ENCODE measurements around the gene NCLN. TPM values are rescaled to one million over a fixed set of nuclear protein-coding genes. Genes with fewer than 3 reads are reported as not detected.

NCLN gene
- total and polyA plus RNA-seq, 9 of the 15 experiments (the other 6 are each of a cell fraction or from before 2014, with no cell fraction given), result 3.8 to 126 (median 39.6) TPM

DNA sequence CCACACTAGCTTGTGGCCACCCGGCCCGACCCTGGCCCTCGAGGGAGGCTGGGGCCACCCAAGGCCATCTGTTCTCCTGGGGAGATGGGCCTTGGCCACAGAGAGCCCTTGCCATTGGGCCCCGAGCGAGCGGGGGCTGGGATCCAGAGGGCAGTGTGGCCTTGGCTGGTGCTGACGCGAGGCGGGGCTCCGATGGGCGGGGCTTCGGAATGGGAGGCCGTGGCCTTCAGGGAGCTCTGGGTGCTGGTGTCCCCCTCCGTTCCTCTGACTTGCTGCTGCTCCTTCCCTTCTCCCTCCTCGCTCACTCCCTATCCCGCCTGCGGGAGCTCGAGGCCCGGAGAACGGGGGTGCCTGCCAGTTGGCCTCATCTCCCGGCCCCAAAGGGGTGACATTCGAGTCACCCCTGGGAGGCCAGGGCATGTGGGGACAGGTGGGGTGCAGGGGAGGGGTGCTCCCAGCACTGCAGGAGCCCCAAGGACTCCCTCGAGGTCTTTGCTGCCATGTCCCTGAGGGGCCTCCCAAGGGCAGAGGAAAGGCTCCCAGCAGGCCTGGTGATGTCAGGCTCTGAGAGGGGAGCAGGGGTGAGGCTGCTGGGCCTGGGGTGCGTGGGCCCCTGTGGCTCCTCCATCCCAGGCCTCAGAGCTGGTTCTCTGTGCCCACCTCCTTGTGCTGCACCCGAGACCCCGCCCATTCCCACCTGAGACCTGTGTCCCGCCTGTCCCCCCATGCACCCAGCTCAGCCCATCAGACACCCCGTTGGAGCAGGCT lies 4.2 kb downstream of the NCLN start:
- ATAC-seq (no peak), DNase-seq (ENCODE audit: extremely low read depth in 1 of 4, low spot score in 3 of 4) (peak in 3 of 4 experiments; percentile 34 to 69 (median 61)), FAIRE-seq (no peak)
- Histone ChIP-seq H3K4me1 (replicated peaks in 1 of 2; ENCODE audit: control insufficient read depth in 2 of 2, insufficient read depth in 2 of 2, low read length in 2 of 2) (peaks cover 23 to 90% of the 10 kb centered on the region in 2 experiments), H3K9ac (ENCODE audit: insufficient read depth in 1 of 2, low read depth in 2 of 2, low read length in 2 of 2) (peak overlapping the region in 1 of 2 experiments; percentile 99; a peak in 2 of 4 replicates), H3K4me2 (ENCODE audit: insufficient read depth, low read length) (no peak overlapping the region), H3K36me3 (ENCODE audit: control insufficient read depth, insufficient read depth, low read length) (peaks cover 68% of the 10 kb centered on the region; the same call in 2 of the 3 replicates), H3K79me2 (ENCODE audit: control insufficient read depth, insufficient read depth, low read length) (peaks cover 81% of the 10 kb centered on the region), H4K20me1 (replicated peaks; ENCODE audit: control insufficient read depth, insufficient read depth, low read length) (peaks cover 33% of the 10 kb centered on the region; the same call in 1 of the 2 replicates), H3K27ac (ENCODE audit: extremely low read depth, low read depth, low read length) (no peak overlapping the region; the same call in 2 of the 3 replicates), H3K27me3 (ENCODE audit: control insufficient read depth in 2 of 2, insufficient read depth in 2 of 2, low read length in 2 of 2) (no peaks in the 10 kb centered on the region), H2AFZ (ENCODE audit: low read depth, low read length) (no peak overlapping the region), H3K9me3 (replicated peaks; ENCODE audit: control insufficient read depth, insufficient read depth, low read depth, low read length) (no peaks in the 10 kb centered on the region), H3K4me3 (no peak overlapping the region), H3K9me1 (ENCODE audit: control insufficient read depth, insufficient read depth, low read length) (no peaks in the 10 kb centered on the region)
- intact Hi-C loops (cut with micrococcal nuclease) (no loop called here), in situ Hi-C loops (cut with MboI) (no loop called here)
- ChIA-PET POLR2A (no interaction called here), CTCF (ENCODE audit: low intra/inter-chr PET ratio) (no interaction called here)
- WGBS (ENCODE audit: insufficient coverage, low coverage, missing lambda C conversion rate), result 90% methylated on average over 21 of the region's 28 CpGs
- BruUV-seq (replicated peaks), result no TSS peak
- TF ChIP-seq RFX7 (CRISPR knock-in tag; IDR thresholded peaks at IDR 0.05) (no peak), SMAD4 (CRISPR knock-in tag; conservative IDR thresholded peaks at IDR 0.05) (no peak), MTA2 (IDR thresholded peaks at IDR 0.05; ENCODE audit: low read depth) (no peak), ZFP36 (IDR thresholded peaks at IDR 0.05; ENCODE audit: low read depth, low read length, partially characterized antibody) (no peak)

DNA sequence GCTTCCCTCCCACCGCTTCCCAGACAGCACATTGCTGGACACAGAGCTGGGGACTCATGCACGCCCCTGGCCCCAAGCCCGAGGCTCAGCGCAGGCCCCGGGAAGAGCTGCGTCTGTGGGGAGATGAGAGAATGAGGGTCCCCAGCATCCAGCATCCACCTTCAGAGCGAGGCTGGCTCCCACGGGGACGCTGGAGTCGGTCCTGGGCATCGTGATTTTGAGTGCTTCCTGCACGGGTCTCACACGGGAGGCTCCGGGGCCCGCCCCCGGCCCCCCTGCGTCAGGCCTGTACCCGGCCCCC lies 4.7 kb downstream of the NCLN start:
- no peak overlapping the region for H2AFZ ChIP-seq (ENCODE audit: low read depth, low read length)
- DNase-seq (ENCODE audit: extremely low read depth in 1 of 4, low spot score in 3 of 4) (no peak), FAIRE-seq (no peak), ATAC-seq (no peak)
- WGBS (ENCODE audit: insufficient coverage, low coverage, missing lambda C conversion rate), result 94% methylated on average over 12 of the region's 18 CpGs
- no TSS peak for BruUV-seq (replicated peaks)
- H4K20me1 ChIP-seq (replicated peaks; ENCODE audit: control insufficient read depth, insufficient read depth, low read length), result peaks cover 33% of the 10 kb centered on the region; the same call in 1 of the 2 replicates
- H3K27me3 ChIP-seq (ENCODE audit: control insufficient read depth in 2 of 2, insufficient read depth in 2 of 2, low read length in 2 of 2), result no peaks in the 10 kb centered on the region
- ChIA-PET CTCF (ENCODE audit: low intra/inter-chr PET ratio) (no interaction called here), POLR2A (no interaction called here)
- H3K36me3 ChIP-seq (ENCODE audit: control insufficient read depth, insufficient read depth, low read length), result peaks cover 70% of the 10 kb centered on the region; the same call in 2 of the 3 replicates
- H3K4me2 ChIP-seq (ENCODE audit: insufficient read depth, low read length), result no peak overlapping the region
- H3K9me3 ChIP-seq (replicated peaks; ENCODE audit: control insufficient read depth, insufficient read depth, low read depth, low read length), result no peaks in the 10 kb centered on the region
- peaks cover 84% of the 10 kb centered on the region for H3K79me2 ChIP-seq (ENCODE audit: control insufficient read depth, insufficient read depth, low read length)
- peaks cover 21 to 94% of the 10 kb centered on the region in 2 experiments for H3K4me1 ChIP-seq (replicated peaks in 1 of 2; ENCODE audit: control insufficient read depth in 2 of 2, insufficient read depth in 2 of 2, low read length in 2 of 2)
- peak overlapping the region in 1 of 2 experiments; percentile 99; a peak in 2 of 4 replicates for H3K9ac ChIP-seq (ENCODE audit: insufficient read depth in 1 of 2, low read depth in 2 of 2, low read length in 2 of 2)
- no peak overlapping the region for H3K27ac ChIP-seq (ENCODE audit: extremely low read depth, low read depth, low read length)
- no peaks in the 10 kb centered on the region for H3K9me1 ChIP-seq (ENCODE audit: control insufficient read depth, insufficient read depth, low read length)
- no peak overlapping the region for H3K4me3 ChIP-seq
- intact Hi-C loops (cut with micrococcal nuclease), result no loop called here
- in situ Hi-C loops (cut with MboI), result no loop called here
- TF ChIP-seq SREBF1 (IDR thresholded peaks at IDR 0.05; ENCODE audit: borderline replicate concordance, low read depth, low read length), result no peak
- TF ChIP-seq, protein P1, sequence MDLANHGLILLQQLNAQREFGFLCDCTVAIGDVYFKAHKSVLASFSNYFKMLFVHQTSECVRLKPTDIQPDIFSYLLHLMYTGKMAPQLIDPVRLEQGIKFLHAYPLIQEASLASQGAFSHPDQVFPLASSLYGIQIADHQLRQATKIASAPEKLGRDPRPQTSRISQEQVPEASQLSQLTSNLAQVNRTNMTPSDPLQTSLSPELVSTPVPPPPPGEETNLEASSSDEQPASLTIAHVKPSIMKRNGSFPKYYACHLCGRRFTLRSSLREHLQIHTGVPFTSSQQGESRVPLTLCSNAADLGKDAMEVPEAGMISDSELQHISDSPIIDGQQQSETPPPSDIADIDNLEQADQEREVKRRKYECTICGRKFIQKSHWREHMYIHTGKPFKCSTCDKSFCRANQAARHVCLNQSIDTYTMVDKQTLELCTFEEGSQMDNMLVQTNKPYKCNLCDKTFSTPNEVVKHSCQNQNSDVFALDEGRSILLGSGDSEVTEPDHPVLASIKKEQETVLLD (IDR thresholded peaks at IDR 0.05), result no peak
- no peak for TF ChIP-seq HNRNPH1 (optimal IDR thresholded peaks at IDR 0.05; ENCODE audit: low read depth, low read length)
- TF ChIP-seq, protein P2, sequence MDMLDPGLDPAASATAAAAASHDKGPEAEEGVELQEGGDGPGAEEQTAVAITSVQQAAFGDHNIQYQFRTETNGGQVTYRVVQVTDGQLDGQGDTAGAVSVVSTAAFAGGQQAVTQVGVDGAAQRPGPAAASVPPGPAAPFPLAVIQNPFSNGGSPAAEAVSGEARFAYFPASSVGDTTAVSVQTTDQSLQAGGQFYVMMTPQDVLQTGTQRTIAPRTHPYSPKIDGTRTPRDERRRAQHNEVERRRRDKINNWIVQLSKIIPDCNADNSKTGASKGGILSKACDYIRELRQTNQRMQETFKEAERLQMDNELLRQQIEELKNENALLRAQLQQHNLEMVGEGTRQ (CRISPR knock-in tag; IDR thresholded peaks at IDR 0.05), result no peak
- TF ChIP-seq ZFP36 (IDR thresholded peaks at IDR 0.05; ENCODE audit: low read depth, low read length, partially characterized antibody), result no peak
- TF ChIP-seq, protein P3, sequence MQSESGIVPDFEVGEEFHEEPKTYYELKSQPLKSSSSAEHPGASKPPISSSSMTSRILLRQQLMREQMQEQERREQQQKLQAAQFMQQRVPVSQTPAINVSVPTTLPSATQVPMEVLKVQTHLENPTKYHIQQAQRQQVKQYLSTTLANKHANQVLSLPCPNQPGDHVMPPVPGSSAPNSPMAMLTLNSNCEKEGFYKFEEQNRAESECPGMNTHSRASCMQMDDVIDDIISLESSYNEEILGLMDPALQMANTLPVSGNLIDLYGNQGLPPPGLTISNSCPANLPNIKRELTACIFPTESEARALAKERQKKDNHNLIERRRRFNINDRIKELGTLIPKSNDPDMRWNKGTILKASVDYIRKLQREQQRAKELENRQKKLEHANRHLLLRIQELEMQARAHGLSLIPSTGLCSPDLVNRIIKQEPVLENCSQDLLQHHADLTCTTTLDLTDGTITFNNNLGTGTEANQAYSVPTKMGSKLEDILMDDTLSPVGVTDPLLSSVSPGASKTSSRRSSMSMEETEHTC (IDR thresholded peaks at IDR 0.05), result no peak
- TF ChIP-seq HDAC2 (IDR thresholded peaks at IDR 0.05), result no peak
- TF ChIP-seq FOXJ2 (tag; IDR thresholded peaks at IDR 0.05), result no peak
